Mucosa of descending colon (tissue), 3 donors: ENCODE results near the gene ANGPT4. TPM values are rescaled to one million over a fixed set of nuclear protein-coding genes. Genes with fewer than 3 reads are reported as not detected.

Experiments
- ATAC-seq: fragments of 200-7000 bp; cut with Tn5 transposase; one replicate; pipeline ENCODE4 v1.9.1; 2020; ENCODE audit warnings: mild to moderate bottlenecking, moderate library complexity
- DNase-seq, 3 donors: peaks; one replicate each; pipeline ENCODE4 v3.0.0-alpha.2; 2020
- H3K36me3 ChIP-seq: fragments of 200-600 bp; one replicate; pipeline ENCODE4 v1.8.0; 2021; ENCODE audit warnings: low read depth, mild to moderate bottlenecking
- H3K4me1 ChIP-seq: fragments of 200-600 bp; one replicate; pipeline ENCODE4 v1.8.0; 2021; ENCODE audit warnings: low read depth, mild to moderate bottlenecking
- H3K4me3 ChIP-seq: fragments of 200-600 bp; one replicate; pipeline ENCODE4 v1.8.0; 2021; ENCODE audit warnings: mild to moderate bottlenecking
- H3K9me3 ChIP-seq: fragments of 200-600 bp; one replicate; pipeline ENCODE4 v1.8.0; 2021; ENCODE audit warnings: mild to moderate bottlenecking
- intact Hi-C, 2 donors: fragments of 100-400 bp; cut with DNase I in 1 of 2; cut with micrococcal nuclease in 1 of 2; formaldehyde crosslinking; loops; one replicate each; pipeline versions ENCODE4 v1.11.0 to v1.11.1; 2022; cut with DNase I, micrococcal nuclease
- total RNA-seq, 3 donors: library from RNA; stranded (reverse); fragmentation: NEBNext Ultra II Directional in 2 of 3; extraction: Animal tissue kit (Norgen Biotek cat#: 25700) in 2 of 3; gene quantifications; one replicate each; pipeline versions ENCODE4 v1.2.1 to v1.2.4, GENCODE V29; 2021 to 2023
- TF ChIP-seq, protein P1 (sequence below): fragments of 200-600 bp; IDR thresholded peaks from one replicate; pipeline ENCODE4 v1.8.0; 2022; ENCODE audit warnings: antibody characterized with exemption, mild to moderate bottlenecking
- donor health status: DM: no; HTN: no; CAD: no; lungs with moderate emphysema.
- donor health status: DM: no; HTN: no; CAD: no.
- donor health status: DM: no; HTN: yes; CAD: no.

The ANGPT4 gene
- total RNA-seq, 3 donors from 2014 or later: 0.05 TPM; not detected in 2

GRCh38 chr20:875115-875514, 41.0 kb downstream of the ANGPT4 start:
- Histone ChIP-seq H3K9me3 (no peaks in the 10 kb centered on the region), H3K4me3 (no peak overlapping the region)

DNA sequence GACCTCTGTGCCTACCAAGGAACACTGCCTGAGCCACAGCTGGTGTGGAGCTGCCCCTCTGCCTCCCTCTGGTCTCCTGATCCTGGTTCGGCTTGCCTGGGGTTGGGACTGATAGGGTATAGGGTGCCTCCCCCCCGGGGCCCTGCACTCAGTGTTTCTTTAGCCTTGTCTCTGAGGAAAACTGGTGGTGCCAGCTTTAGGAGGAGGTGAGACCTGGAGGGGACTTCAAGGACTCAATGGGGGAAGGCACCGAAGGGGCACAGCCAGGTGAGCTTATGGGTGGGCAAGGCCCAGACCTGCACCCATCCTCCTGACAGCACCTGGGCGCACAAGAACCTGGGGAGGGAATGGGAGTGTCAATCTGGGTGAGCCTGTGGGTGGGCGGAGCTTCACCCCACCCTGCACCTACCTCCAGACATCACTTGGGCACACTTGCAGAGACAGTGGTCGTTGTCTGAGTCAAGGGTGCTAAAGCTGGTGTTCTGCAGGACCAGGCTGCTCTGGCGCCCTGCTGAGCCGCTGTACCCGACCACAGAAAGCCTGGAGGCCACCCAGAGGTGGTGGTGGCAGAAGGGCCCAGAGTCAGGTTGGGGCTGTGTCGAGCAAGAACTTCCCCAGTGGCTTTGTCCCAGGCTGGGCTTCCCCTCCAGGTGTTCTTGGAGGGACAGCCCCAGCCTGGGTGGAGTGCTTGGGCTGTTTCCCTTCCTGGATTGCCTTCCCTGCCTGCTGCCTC, 42.1 kb downstream of the ANGPT4 start:
- no peaks in the 10 kb centered on the region for H3K9me3 ChIP-seq
- H3K4me3 ChIP-seq: no peak overlapping the region
- no peak for DNase-seq
- intact Hi-C loops: no loop called here
- H3K4me1 ChIP-seq: no peaks in the 10 kb centered on the region
- H3K36me3 ChIP-seq: no peaks in the 10 kb centered on the region
- no peak for ATAC-seq
- TF ChIP-seq, protein P1, sequence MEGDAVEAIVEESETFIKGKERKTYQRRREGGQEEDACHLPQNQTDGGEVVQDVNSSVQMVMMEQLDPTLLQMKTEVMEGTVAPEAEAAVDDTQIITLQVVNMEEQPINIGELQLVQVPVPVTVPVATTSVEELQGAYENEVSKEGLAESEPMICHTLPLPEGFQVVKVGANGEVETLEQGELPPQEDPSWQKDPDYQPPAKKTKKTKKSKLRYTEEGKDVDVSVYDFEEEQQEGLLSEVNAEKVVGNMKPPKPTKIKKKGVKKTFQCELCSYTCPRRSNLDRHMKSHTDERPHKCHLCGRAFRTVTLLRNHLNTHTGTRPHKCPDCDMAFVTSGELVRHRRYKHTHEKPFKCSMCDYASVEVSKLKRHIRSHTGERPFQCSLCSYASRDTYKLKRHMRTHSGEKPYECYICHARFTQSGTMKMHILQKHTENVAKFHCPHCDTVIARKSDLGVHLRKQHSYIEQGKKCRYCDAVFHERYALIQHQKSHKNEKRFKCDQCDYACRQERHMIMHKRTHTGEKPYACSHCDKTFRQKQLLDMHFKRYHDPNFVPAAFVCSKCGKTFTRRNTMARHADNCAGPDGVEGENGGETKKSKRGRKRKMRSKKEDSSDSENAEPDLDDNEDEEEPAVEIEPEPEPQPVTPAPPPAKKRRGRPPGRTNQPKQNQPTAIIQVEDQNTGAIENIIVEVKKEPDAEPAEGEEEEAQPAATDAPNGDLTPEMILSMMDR: no peak

More at GRCh38 chr20:875115-875514, 41.0 kb downstream of the ANGPT4 start:
- ATAC-seq (no peak), DNase-seq (no peak)
- H3K36me3 ChIP-seq: no peaks in the 10 kb centered on the region
- TF ChIP-seq, protein P1: no peak
- no peaks in the 10 kb centered on the region for H3K4me1 ChIP-seq
- intact Hi-C loops: no loop called here

DNA sequence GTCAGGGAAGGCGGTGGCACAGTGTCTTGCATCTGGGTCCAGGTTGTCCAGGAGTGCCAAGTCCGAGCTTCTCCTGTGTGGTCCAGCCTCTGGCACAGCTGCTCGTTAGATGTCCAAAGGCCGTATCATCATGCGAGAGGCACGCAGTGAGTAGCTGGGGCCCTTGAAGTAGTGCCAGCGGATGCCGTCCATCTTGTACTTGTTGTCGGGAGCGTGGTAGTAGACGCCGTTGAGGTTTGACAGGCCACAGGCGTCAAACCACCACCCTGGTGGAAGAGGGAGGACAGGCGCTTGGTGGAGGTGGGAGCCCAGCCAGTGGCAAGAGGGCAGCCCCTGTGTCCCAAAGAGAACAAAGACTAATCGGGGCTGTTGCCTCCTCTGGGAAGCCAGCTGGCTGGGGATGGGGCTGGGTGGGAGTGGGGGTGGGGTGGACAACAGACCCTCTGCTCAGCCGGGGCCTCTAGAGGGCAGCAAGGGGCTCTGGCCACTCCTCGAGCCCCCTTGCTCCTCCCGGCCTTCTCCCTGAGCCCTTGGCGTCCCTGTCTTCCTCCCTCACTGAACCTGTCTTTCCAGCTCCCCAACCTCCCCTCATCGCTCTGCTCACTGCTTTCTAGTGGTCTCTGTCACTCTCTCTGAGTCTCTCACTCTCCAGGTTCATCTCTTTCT, 43.1 kb downstream of the ANGPT4 start:
- TF ChIP-seq, protein P1: no peak
- Histone ChIP-seq H3K4me1 (no peaks in the 10 kb centered on the region), H3K4me3 (no peak overlapping the region), H3K36me3 (no peaks in the 10 kb centered on the region), H3K9me3 (no peaks in the 10 kb centered on the region)
- DNase-seq (no peak), ATAC-seq (no peak)
- intact Hi-C loops: no loop called here

- Histone ChIP-seq H3K9me3 (no peaks in the 10 kb centered on the region), H3K4me1 (no peaks in the 10 kb centered on the region), H3K36me3 (no peaks in the 10 kb centered on the region), H3K4me3 (no peak overlapping the region)
- no peak for DNase-seq
- TF ChIP-seq, protein P1: no peak
- ATAC-seq: no peak
- intact Hi-C loops: no loop called here
These were observed 44.2 kb downstream of the ANGPT4 start for GRCh38 chr20:871948-872347.

DNA sequence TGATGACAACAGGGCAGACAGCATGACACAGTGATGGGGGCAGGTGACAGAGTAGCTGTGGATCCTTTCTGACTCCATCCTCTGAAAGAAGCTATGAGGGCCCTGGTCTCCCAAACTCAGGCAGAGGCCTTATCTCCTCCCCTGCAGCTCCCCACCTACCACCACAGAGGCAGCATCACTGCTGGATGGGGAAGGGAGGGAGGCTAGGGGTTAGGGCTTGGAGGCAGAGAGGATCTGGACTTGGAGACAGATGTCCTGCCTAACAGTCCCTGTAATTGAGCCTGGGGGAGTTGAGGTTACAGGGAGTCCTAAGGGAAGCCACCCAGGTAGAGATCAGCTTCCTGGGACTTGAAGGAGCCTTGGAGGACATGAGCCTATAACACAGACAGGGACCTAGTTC, 44.7 kb downstream of the ANGPT4 start:
- no peak for DNase-seq

More for the DNA sequence above, 44.7 kb downstream of the ANGPT4 start:
- TF ChIP-seq, protein P1: no peak
- Histone ChIP-seq H3K4me3 (no peak overlapping the region), H3K9me3 (no peaks in the 10 kb centered on the region), H3K4me1 (no peaks in the 10 kb centered on the region), H3K36me3 (no peaks in the 10 kb centered on the region)
- no peak for ATAC-seq
- intact Hi-C loops: no loop called here
